Vagina (tissue), 2 donors: ENCODE measurements around the gene CYTH4.

ENCODE experiments used
- CTCF ChIP-seq, 3 experiments: fragments of 450-650 bp in 2 of 3; fragments of 200-600 bp in 1 of 3; sonication (generic) in 1 of 3; IDR thresholded peaks; one replicate each; pipeline ENCODE4 v1.5.1; 2017 to 2019; ENCODE audit warnings: antibody characterized with exemption in 3 of 3, mild to moderate bottlenecking in 2 of 3, moderate library complexity in 2 of 3
- POLR2A ChIP-seq, 2 donors: fragments of 450-650 bp; IDR thresholded peaks; one replicate each; pipeline ENCODE4 v1.6.1; 2017; ENCODE audit warnings: antibody characterized with exemption in 2 of 2, mild to moderate bottlenecking in 2 of 2, moderate library complexity in 2 of 2
- POLR2AphosphoS5 ChIP-seq, 2 donors: sonication (generic); formaldehyde crosslinking; IDR thresholded peaks; one replicate each; pipeline ENCODE4 v1.9.0; 2017; ENCODE audit warnings: antibody characterized with exemption in 2 of 2, mild to moderate bottlenecking in 2 of 2, low read depth in 1 of 2; ENCODE audit not compliant: insufficient read depth in 1 of 2

- no peak for TF ChIP-seq CTCF (IDR thresholded peaks at IDR 0.05)
- no peak for TF ChIP-seq POLR2A (IDR thresholded peaks at IDR 0.05)
- no peak for TF ChIP-seq POLR2AphosphoS5 (IDR thresholded peaks at IDR 0.05; ENCODE audit: insufficient read depth in 1 of 2, low read depth in 1 of 2)
Observed at GRCh38 chr22:37249986-37250385, 32.3 kb upstream of the CYTH4 start.
